Adrenal gland (tissue), 12 donors: Measurements from ENCODE around the gene CISD3. TPM values are rescaled to one million over a fixed set of nuclear protein-coding genes. Genes with fewer than 3 reads are reported as not detected.
A peak's percentile ranks its signal among the peaks of the same experiment; 100 is the strongest.

Source experiments
- DNase-seq, 7 donors: peaks; one replicate each; pipeline ENCODE4 v3.0.0-alpha.2; 2019 to 2020
- H3K27ac ChIP-seq, 5 donors: fragments of 200-600 bp; sonication (generic) in 4 of 5; 1 replicate in 3 of 5; 2 replicates in 2 of 5; pipeline versions ENCODE4 v1.5.1 to v1.8.0; 2016 to 2020; ENCODE audit warnings: mild to moderate bottlenecking in 1 of 5
- H3K27me3 ChIP-seq: fragments of 200-600 bp; 2 replicates; pipeline ENCODE4 v1.8.0; 2021
- H3K36me3 ChIP-seq, 2 donors: fragments of 200-600 bp; replicated peaks in 1 of 2; 1 replicate in 1 of 2; 2 replicates in 1 of 2; pipeline versions ENCODE4 v1.5.1 to v1.8.0; 2018 to 2022
- H3K4me1 ChIP-seq, 2 donors: fragments of 200-600 bp; replicated peaks in 1 of 2; 1 replicate in 1 of 2; 2 replicates in 1 of 2; pipeline versions ENCODE4 v1.5.1 to v1.8.0; 2018 to 2021
- H3K4me3 ChIP-seq, 4 donors: fragments of 200-600 bp; sonication (generic) in 3 of 4; one replicate each; pipeline ENCODE4 v1.5.1; 2016 to 2018
- H3K9me3 ChIP-seq, 3 donors: fragments of 200-600 bp; sonication (generic) in 1 of 3; replicated peaks in 1 of 3; 1 replicate in 2 of 3; 2 replicates in 1 of 3; pipeline versions ENCODE4 v1.5.1 to v1.8.0; 2016 to 2021
- CTCF ChIP-seq, 6 experiments: fragments of 450-650 bp in 4 of 6; fragments of 200-600 bp in 2 of 6; sonication (generic) in 1 of 6; IDR thresholded peaks; 1 replicate in 5 of 6; 2 replicates in 1 of 6; pipeline versions ENCODE4 v1.5.1 to v1.8.0; 2016 to 2021; ENCODE audit warnings: antibody characterized with exemption in 6 of 6, mild to moderate bottlenecking in 2 of 6, moderate library complexity in 1 of 6
- POLR2A ChIP-seq, 2 donors: fragments of 450-650 bp; IDR thresholded peaks; one replicate each; pipeline ENCODE4 v1.6.1; 2017; ENCODE audit warnings: antibody characterized with exemption in 2 of 2, mild to moderate bottlenecking in 2 of 2, moderate library complexity in 1 of 2
- WGBS, 4 donors: extraction: QIAGEN DNeasy Blood & Tissue Kit in 2 of 4; methylation state at CpG; one replicate each; pipeline versions ENCODE4 v1.1.5 to v1.1.7; 2013 to 2017; 5-methylcytosine and 5-hydroxymethylcytosine counted together
- intact Hi-C, 2 donors: fragments of 100-400 bp; cut with DNase I; formaldehyde crosslinking; loops; one replicate each; pipeline versions ENCODE4 v1.14.1 to v1.15.0; 2022 to 2023
- polyA plus RNA-seq, 3 donors: library from polyadenylated mRNA; stranded (reverse); fragments of 200-250 nt in 2 of 3; fragments of 350-450 nt in 1 of 3; fragmentation: Illumina TruSeq in 1 of 3; extraction: RNeasy Lipid Tissue Mini Kit (QIAGEN cat#74804) in 1 of 3; gene quantifications; one replicate each; pipeline ENCODE4 v1.2.3, GENCODE V29; 2013 to 2014
- total RNA-seq, 9 donors: library from RNA; depleted of rRNA in 4 of 9; stranded (reverse); fragments of >200 nt in 4 of 9; fragments of 120-200 nt in 1 of 9; fragmentation: NEBNext Ultra II Directional in 1 of 9; extraction: Animal tissue kit (Norgen Biotek cat#: 25700) in 1 of 9; gene quantifications; one replicate each; pipeline versions ENCODE4 v1.1.0 to v1.2.4, GENCODE V29; 2013 to 2023
- donor health status: healthy with polysubstance abuse.
- donor health status: Bipolar disorder and iron deficiency.
- donor health status: DM: yes; HTN: yes; CAD: no.
- donor health status: DM: no; HTN: no; CAD: no.
- donor health status: DM: no; HTN: no; CAD: no.
- donor health status: DM: yes; HTN: yes; CAD: no.

CISD3 gene
- total and polyA plus RNA-seq, 12 donors = 7.2 to 78.7 (median 43.1) TPM

GRCh38 chr17:38745545-38745944 lies 15.4 kb downstream of the CISD3 start:
- 37 to 58% (median 43%) methylated on average over 3 to 4 of the region's 4 CpGs for whole genome bisulfite sequencing, 4 donors
- no peaks in the 10 kb centered on the region for H3K9me3 ChIP-seq
- H3K27ac ChIP-seq = no peak overlapping the region
- no peaks in the 10 kb centered on the region for H3K27me3 ChIP-seq
- TF ChIP-seq POLR2A (IDR thresholded peaks at IDR 0.05) (no peak), CTCF (IDR thresholded peaks at IDR 0.05) (no peak)
- intact Hi-C loops = no loop called here
- no peaks in the 10 kb centered on the region for H3K36me3 ChIP-seq
- no peak overlapping the region for H3K4me3 ChIP-seq
- peak in 3 of 7 donors; percentile 29 to 66 (median 33) for DNase-seq
- peaks cover 31 to 57% of the 10 kb centered on the region in 2 donors for H3K4me1 ChIP-seq

- Histone ChIP-seq H3K9me3 (no peaks in the 10 kb centered on the region), H3K27ac (peak overlapping the region in 2 of 5 donors; percentile 1 to 84), H3K4me3 (peak overlapping the region in 1 of 4 donors; percentile 97), H3K4me1 (peaks cover 25 to 59% of the 10 kb centered on the region in 2 donors), H3K27me3 (no peaks in the 10 kb centered on the region), H3K36me3 (no peaks in the 10 kb centered on the region)
- DNase-seq = peak in 2 of 7 donors; percentile 9 to 56
- intact Hi-C loops = no loop called here
- TF ChIP-seq POLR2A (IDR thresholded peaks at IDR 0.05) (no peak), CTCF (IDR thresholded peaks at IDR 0.05) (no peak)
- 45 to 64% (median 52%) methylated on average over 6 to 8 of the region's 8 CpGs for WGBS, 4 donors
Observed at GRCh38 chr17:38746004-38746848, 16.1 kb downstream of the CISD3 start.

GRCh38 chr17:38746849-38747462 lies 16.8 kb downstream of the CISD3 start:
- no peaks in the 10 kb centered on the region for H3K36me3 ChIP-seq
- peak in 2 of 7 donors; percentile 24 to 57 for DNase-seq
- TF ChIP-seq POLR2A (IDR thresholded peaks at IDR 0.05) = no peak
- TF ChIP-seq CTCF (IDR thresholded peaks at IDR 0.05) = no peak
- H3K4me1 ChIP-seq = peaks cover 30 to 54% of the 10 kb centered on the region in 2 donors
- peak overlapping the region in 2 of 4 donors; percentile 74 to 97 for H3K4me3 ChIP-seq
- no peaks in the 10 kb centered on the region for H3K27me3 ChIP-seq
- no peaks in the 10 kb centered on the region for H3K9me3 ChIP-seq
- 2 to 10% (median 7%) methylated on average over 4 to 21 of the region's 21 CpGs for WGBS, 4 donors
- peak overlapping the region in 3 of 5 donors; percentile 67 to 91 (median 84) for H3K27ac ChIP-seq
- intact Hi-C loops = no loop called here

- intact Hi-C loops = no loop called here
- Histone ChIP-seq H3K27me3 (no peaks in the 10 kb centered on the region), H3K4me3 (peak overlapping the region; percentile 53 to 97 (median 82)), H3K36me3 (no peaks in the 10 kb centered on the region), H3K9me3 (no peaks in the 10 kb centered on the region), H3K4me1 (peaks cover 30 to 48% of the 10 kb centered on the region in 2 donors), H3K27ac (peak overlapping the region; percentile 6 to 91 (median 67))
- peak in 2 of 6 experiments; percentile 10 to 15 for TF ChIP-seq CTCF (IDR thresholded peaks at IDR 0.05)
- no peak for TF ChIP-seq POLR2A (IDR thresholded peaks at IDR 0.05)
- WGBS, 4 donors = 1 to 3% (median 2%) methylated on average over 20 to 64 of the region's 64 CpGs
- DNase-seq = peak in 5 of 7 donors; percentile 46 to 69 (median 60)
Observed at GRCh38 chr17:38747463-38748148, 17.5 kb downstream of the CISD3 start.
